Body of pancreas (tissue), 4 donors: Measurements from ENCODE around the gene ZBP1. TPM values are rescaled to one million over a fixed set of nuclear protein-coding genes. Genes with fewer than 3 reads are reported as not detected.

Experiments
- ATAC-seq: fragments of 150-250 bp; one replicate; pipeline ENCODE4 v1.9.1; 2016
- DNase-seq, 4 donors: peaks; one replicate each; pipeline ENCODE4 v3.0.0-alpha.2; 2019
- H3K27ac ChIP-seq, 4 donors: fragments of 200-600 bp; sonication (generic); 1 replicate in 3 of 4; 2 replicates in 1 of 4; pipeline versions ENCODE4 v1.5.1 to v1.6.1; 2016 to 2019; ENCODE audit warnings: mild to moderate bottlenecking in 1 of 4, mixed read lengths in 1 of 4, moderate library complexity in 1 of 4
- H3K27me3 ChIP-seq, 2 donors: fragments of 200-600 bp; sonication (generic); one replicate each; pipeline ENCODE4 v1.6.0; 2016; ENCODE audit warnings: mild to moderate bottlenecking in 1 of 2
- H3K36me3 ChIP-seq, 2 donors: fragments of 200-600 bp; sonication (generic); replicated peaks in 1 of 2; 2 replicates each; pipeline ENCODE4 v1.5.1; 2016; ENCODE audit warnings: low read depth in 2 of 2; ENCODE audit not compliant: insufficient read depth in 1 of 2
- H3K4me1 ChIP-seq: fragments of 200-600 bp; sonication (generic); one replicate; pipeline ENCODE4 v1.6.0; 2016
- H3K4me3 ChIP-seq, 2 donors: fragments of 200-600 bp; sonication (generic); 1 replicate in 1 of 2; 2 replicates in 1 of 2; pipeline ENCODE4 v1.5.1; 2016 to 2019
- H3K9me3 ChIP-seq, 3 donors: fragments of 200-600 bp; sonication (generic); 1 replicate in 2 of 3; 2 replicates in 1 of 3; pipeline ENCODE4 v1.5.1; 2016
- POLR2A ChIP-seq, 3 donors: fragments of 450-650 bp; IDR thresholded peaks; one replicate each; pipeline ENCODE4 v1.6.1; 2016; ENCODE audit warnings: antibody characterized with exemption in 3 of 3, mild to moderate bottlenecking in 2 of 3
- WGBS, 2 donors: methylation state at CpG; one replicate each; pipeline ENCODE4 v1.1.5; 2017; 5-methylcytosine and 5-hydroxymethylcytosine counted together
- intact Hi-C: fragments of 100-400 bp; cut with DNase I; formaldehyde crosslinking; loops from one replicate; pipeline ENCODE4 v1.15.1; 2023
- total RNA-seq, 2 donors: library from RNA; depleted of rRNA; stranded (reverse); fragments of >200 nt; gene quantifications; one replicate each; pipeline ENCODE4 v1.1.0, GENCODE V29; 2016
- TF ChIP-seq, protein P1 (sequence below), 7 experiments: fragments of 450-650 bp in 4 of 7; fragments of 200-600 bp in 3 of 7; sonication (generic) in 3 of 7; IDR thresholded peaks; one replicate each; pipeline ENCODE4 v1.5.1; 2016 to 2019; ENCODE audit warnings: antibody characterized with exemption in 7 of 7

The ZBP1 gene
- total RNA-seq, 2 donors from 2014 or later = 0.26 TPM; not detected in 1

DNA sequence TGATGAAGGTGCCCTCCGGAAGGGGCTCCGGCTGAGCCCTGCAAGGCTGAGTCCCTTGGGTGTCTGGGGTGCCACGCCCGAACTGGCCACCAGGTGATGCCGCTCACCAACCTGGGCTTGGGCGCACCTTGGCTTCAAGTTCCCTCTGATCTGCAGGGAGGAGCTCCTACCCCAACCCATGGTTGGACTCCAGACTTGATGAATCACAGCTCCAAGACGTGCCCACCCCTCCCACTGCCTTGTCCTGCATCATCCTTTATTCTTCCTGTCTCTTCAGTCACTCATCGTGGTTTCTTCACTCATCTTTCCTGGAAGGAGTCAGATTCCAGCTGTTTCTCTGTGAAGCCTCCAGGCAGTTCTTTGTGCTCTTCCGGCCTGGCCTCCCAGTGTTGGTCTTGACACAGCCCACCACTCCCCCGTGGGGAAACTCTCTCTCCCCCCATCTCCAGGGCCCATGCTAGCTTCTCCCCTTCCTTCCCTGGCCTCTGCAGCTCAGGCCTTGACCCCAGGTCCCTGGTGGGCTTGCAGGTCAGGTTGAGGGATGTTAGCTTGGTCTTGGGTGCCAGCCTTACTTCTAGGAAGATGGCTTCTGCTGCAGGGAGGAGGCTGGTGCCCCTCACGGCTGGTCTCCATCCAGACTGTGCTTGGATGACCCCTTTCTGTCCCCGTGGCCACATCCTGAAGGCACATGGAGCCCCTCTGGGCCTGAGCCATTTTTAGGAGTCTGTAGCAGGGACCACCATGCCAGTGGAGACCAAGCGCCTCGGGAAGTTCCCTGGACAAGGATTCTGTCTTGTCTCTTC lies 2.6 kb upstream of the ZBP1 start:
- Histone ChIP-seq H3K27ac (no peak overlapping the region), H3K4me3 (no peak overlapping the region), H3K4me1 (no peaks in the 10 kb centered on the region), H3K9me3 (no peaks in the 10 kb centered on the region), H3K27me3 (no peaks in the 10 kb centered on the region), H3K36me3 (no peaks in the 10 kb centered on the region)
- 36 to 54% methylated on average over 10 to 14 of the region's 14 CpGs for WGBS, 2 donors
- DNase-seq (peak; percentile 57 to 71 (median 61)), ATAC-seq (peak; percentile 71)
- intact Hi-C loops = no loop called here
- TF ChIP-seq POLR2A (IDR thresholded peaks at IDR 0.05) = no peak
- TF ChIP-seq, protein P1, sequence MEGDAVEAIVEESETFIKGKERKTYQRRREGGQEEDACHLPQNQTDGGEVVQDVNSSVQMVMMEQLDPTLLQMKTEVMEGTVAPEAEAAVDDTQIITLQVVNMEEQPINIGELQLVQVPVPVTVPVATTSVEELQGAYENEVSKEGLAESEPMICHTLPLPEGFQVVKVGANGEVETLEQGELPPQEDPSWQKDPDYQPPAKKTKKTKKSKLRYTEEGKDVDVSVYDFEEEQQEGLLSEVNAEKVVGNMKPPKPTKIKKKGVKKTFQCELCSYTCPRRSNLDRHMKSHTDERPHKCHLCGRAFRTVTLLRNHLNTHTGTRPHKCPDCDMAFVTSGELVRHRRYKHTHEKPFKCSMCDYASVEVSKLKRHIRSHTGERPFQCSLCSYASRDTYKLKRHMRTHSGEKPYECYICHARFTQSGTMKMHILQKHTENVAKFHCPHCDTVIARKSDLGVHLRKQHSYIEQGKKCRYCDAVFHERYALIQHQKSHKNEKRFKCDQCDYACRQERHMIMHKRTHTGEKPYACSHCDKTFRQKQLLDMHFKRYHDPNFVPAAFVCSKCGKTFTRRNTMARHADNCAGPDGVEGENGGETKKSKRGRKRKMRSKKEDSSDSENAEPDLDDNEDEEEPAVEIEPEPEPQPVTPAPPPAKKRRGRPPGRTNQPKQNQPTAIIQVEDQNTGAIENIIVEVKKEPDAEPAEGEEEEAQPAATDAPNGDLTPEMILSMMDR (IDR thresholded peaks at IDR 0.05) = peak; percentile 41 to 84 (median 69)

DNA sequence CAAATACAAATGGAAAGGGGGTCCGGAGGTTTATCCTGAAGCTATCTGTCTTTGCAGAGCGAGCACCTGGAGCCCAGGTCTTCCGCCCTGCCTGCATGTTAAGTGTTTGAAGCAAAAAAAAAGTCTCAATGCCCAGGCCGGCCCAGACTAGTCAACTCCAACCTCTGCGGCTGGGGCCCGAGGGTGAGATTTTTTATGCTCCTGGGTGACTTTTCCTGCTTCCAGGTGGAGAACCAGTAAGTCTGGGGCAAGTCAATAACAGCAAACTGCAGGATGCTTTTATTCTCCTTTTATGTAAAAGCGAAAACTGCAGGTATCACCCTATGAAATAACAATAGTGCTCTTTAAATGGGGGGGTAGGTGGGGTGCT lies 2.0 kb upstream of the ZBP1 start:
- no peaks in the 10 kb centered on the region for H3K27me3 ChIP-seq
- no peak for ATAC-seq
- DNase-seq = no peak
- no peaks in the 10 kb centered on the region for H3K9me3 ChIP-seq
- no peak overlapping the region for H3K27ac ChIP-seq
- no peaks in the 10 kb centered on the region for H3K4me1 ChIP-seq
- intact Hi-C loops = no loop called here
- H3K36me3 ChIP-seq = no peaks in the 10 kb centered on the region
- TF ChIP-seq, protein P1 (IDR thresholded peaks at IDR 0.05) = no peak
- TF ChIP-seq POLR2A (IDR thresholded peaks at IDR 0.05) = no peak
- 49 to 54% methylated on average over 7 of the region's 7 CpGs for WGBS, 2 donors
- H3K4me3 ChIP-seq = no peak overlapping the region

DNA sequence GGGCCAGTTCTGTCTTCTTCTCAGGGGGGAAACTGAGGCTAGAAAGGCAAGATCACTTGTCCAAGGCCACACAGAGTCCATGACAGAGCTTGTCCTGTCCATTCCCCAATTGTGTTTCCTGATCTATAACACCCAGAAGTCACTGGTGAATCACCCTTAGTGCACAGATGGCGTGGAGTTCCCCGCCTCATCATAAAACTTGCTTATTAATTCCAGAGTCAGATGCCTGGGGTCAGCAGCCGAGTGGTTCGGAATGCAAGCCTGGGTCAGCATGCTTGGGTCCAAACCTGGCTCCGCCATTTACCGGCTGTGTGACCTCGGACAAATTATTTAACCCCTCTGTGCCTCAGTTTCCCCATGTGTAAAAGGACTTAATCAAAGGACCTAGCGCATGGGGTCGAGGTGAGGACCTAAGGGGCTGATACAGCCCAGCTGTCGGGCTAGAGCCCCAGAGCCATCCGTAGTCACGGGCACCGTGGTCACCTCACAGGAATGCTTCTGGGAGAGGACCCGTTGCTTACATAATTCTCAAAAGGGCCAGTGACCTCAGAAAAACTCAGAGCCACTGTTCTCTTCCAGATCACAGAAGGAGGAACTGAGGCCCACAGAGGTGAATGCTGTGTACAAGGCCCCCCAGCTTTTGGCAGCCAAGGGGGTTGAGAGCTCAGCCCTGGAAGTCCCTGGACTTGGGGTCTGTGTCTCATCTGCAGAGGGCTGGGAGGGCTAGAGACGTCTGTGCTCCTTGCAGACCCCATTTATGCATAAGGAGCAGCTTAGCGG lies 1.4 kb upstream of the ZBP1 start:
- TF ChIP-seq, protein P1 (IDR thresholded peaks at IDR 0.05) = no peak
- TF ChIP-seq POLR2A (IDR thresholded peaks at IDR 0.05) = no peak
- no peaks in the 10 kb centered on the region for H3K4me1 ChIP-seq
- intact Hi-C loops = no loop called here
- ATAC-seq = no peak
- H3K27me3 ChIP-seq = no peaks in the 10 kb centered on the region
- 62 to 63% methylated on average over 9 to 16 of the region's 16 CpGs for WGBS, 2 donors
- H3K4me3 ChIP-seq = no peak overlapping the region
- DNase-seq = no peak
- H3K9me3 ChIP-seq = no peaks in the 10 kb centered on the region
- H3K27ac ChIP-seq = no peak overlapping the region
- H3K36me3 ChIP-seq = no peaks in the 10 kb centered on the region

DNA sequence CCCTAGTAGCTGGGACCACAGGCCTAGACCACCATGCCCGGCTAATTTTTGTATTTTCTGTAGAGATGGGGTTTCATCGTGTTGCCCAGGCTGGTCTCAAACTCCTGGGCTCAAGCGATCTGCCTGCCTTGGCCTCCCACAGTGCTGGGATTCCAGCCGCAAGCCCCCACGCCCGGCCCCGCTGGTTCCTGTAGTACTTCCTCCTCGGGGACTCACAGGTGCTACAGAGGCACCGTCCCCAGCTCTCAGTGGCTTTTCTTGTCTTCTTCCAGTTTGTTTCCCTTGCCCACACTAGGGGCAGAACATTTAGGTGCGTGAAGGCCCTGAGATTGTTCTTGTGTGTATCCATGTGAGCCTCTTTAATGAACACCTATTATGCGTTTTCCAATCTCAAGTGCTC lies 773 bp upstream of the ZBP1 start:
- Histone ChIP-seq H3K4me1 (no peaks in the 10 kb centered on the region), H3K36me3 (no peaks in the 10 kb centered on the region), H3K9me3 (no peaks in the 10 kb centered on the region), H3K4me3 (no peak overlapping the region), H3K27ac (no peak overlapping the region), H3K27me3 (no peaks in the 10 kb centered on the region)
- ATAC-seq (no peak), DNase-seq (no peak)
- TF ChIP-seq POLR2A (IDR thresholded peaks at IDR 0.05) = no peak
- TF ChIP-seq, protein P1 (IDR thresholded peaks at IDR 0.05) = no peak
- 51 to 62% methylated on average over 6 to 11 of the region's 11 CpGs for WGBS, 2 donors
- intact Hi-C loops = no loop called here
